Gastrocnemius medialis (tissue), 4 donors: ENCODE data around the gene TAP1. TPM values are rescaled to one million over a fixed set of nuclear protein-coding genes. Genes with fewer than 3 reads are reported as not detected.

Source experiments
- ATAC-seq, 2 donors: fragments of 150-250 bp; one replicate each; pipeline ENCODE4 v1.9.1; 2016
- DNase-seq, 2 donors: peaks; one replicate each; pipeline ENCODE4 v3.0.0-alpha.2; 2019
- H3K27ac ChIP-seq, 4 donors: fragments of 200-600 bp; sonication (generic); 1 replicate in 1 of 4; 2 replicates in 3 of 4; pipeline ENCODE4 v1.5.1; 2016 to 2018; ENCODE audit warnings: mild to moderate bottlenecking in 2 of 4, moderate library complexity in 1 of 4
- H3K27me3 ChIP-seq, 3 donors: fragments of 200-600 bp; sonication (generic) in 2 of 3; 1 replicate in 1 of 3; 2 replicates in 2 of 3; pipeline versions ENCODE4 v1.5.1 to v1.6.0; 2016 to 2019; ENCODE audit warnings: mild to moderate bottlenecking in 1 of 3, moderate library complexity in 1 of 3
- H3K36me3 ChIP-seq, 2 donors: fragments of 200-600 bp; sonication (generic) in 1 of 2; one replicate each; pipeline ENCODE4 v1.5.1; 2017 to 2018
- H3K4me1 ChIP-seq, 2 donors: fragments of 200-600 bp; sonication (generic) in 1 of 2; one replicate each; pipeline ENCODE4 v1.5.1; 2016 to 2017; ENCODE audit warnings: mild to moderate bottlenecking in 2 of 2
- H3K4me3 ChIP-seq, 4 donors: fragments of 200-600 bp; sonication (generic) in 3 of 4; 1 replicate in 1 of 4; 2 replicates in 3 of 4; pipeline ENCODE4 v1.5.1; 2016 to 2019; ENCODE audit warnings: mild to moderate bottlenecking in 2 of 4
- H3K9me3 ChIP-seq, 3 donors: fragments of 200-600 bp; sonication (generic) in 2 of 3; 1 replicate in 1 of 3; 2 replicates in 2 of 3; pipeline ENCODE4 v1.5.1; 2016 to 2019
- POLR2A ChIP-seq, 2 donors: fragments of 450-650 bp; IDR thresholded peaks; one replicate each; pipeline ENCODE4 v1.6.1; 2017; ENCODE audit warnings: antibody characterized with exemption in 2 of 2, mild to moderate bottlenecking in 2 of 2, moderate library complexity in 2 of 2
- in situ Hi-C, 4 donors: fragments of 200-750 bp; cut with MboI; loops; one replicate each; pipeline versions ENCODE4 v1.15.0 to v1.8.0; 2017; ENCODE audit warnings: low sequenced_read_pairs in 4 of 4
- intact Hi-C: fragments of 100-400 bp; cut with DNase I; formaldehyde crosslinking; loops from one replicate; pipeline ENCODE4 v1.15.1; 2023; ENCODE audit warnings: low total_unique reads
- total RNA-seq, 4 donors: library from RNA; depleted of rRNA; stranded (reverse); fragments of >200 nt; gene quantifications; one replicate each; pipeline versions ENCODE4 v1.1.0 to v1.2.3, GENCODE V29; 2016
- TF ChIP-seq, protein P1 (sequence below), 5 experiments: fragments of 450-650 bp in 3 of 5; fragments of 200-600 bp in 2 of 5; sonication (generic) in 2 of 5; IDR thresholded peaks in 4 of 5; conservative IDR thresholded peaks in 1 of 5; 1 replicate in 4 of 5; 2 replicates in 1 of 5; pipeline ENCODE4 v1.5.1; 2016 to 2019; ENCODE audit warnings: antibody characterized with exemption in 5 of 5, mild to moderate bottlenecking in 3 of 5, moderate library complexity in 3 of 5

TAP1 gene
- total RNA-seq, 4 donors from 2014 or later, result 13.2 to 26.7 (median 19.0) TPM

GRCh38 chr6:32835167-32835893 is 18.2 kb downstream of the TAP1 start:
- Histone ChIP-seq H3K36me3 (peaks cover 0 to 6% of the 10 kb centered on the region in 2 donors), H3K4me3 (no peak overlapping the region), H3K4me1 (peaks cover 7% of the 10 kb centered on the region in 2 donors), H3K27ac (no peak overlapping the region), H3K9me3 (no peaks in the 10 kb centered on the region), H3K27me3 (no peaks in the 10 kb centered on the region)
- TF ChIP-seq, protein P1, sequence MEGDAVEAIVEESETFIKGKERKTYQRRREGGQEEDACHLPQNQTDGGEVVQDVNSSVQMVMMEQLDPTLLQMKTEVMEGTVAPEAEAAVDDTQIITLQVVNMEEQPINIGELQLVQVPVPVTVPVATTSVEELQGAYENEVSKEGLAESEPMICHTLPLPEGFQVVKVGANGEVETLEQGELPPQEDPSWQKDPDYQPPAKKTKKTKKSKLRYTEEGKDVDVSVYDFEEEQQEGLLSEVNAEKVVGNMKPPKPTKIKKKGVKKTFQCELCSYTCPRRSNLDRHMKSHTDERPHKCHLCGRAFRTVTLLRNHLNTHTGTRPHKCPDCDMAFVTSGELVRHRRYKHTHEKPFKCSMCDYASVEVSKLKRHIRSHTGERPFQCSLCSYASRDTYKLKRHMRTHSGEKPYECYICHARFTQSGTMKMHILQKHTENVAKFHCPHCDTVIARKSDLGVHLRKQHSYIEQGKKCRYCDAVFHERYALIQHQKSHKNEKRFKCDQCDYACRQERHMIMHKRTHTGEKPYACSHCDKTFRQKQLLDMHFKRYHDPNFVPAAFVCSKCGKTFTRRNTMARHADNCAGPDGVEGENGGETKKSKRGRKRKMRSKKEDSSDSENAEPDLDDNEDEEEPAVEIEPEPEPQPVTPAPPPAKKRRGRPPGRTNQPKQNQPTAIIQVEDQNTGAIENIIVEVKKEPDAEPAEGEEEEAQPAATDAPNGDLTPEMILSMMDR (IDR thresholded peaks at IDR 0.05 in 4 of 5, conservative IDR thresholded peaks at IDR 0.05 in 1 of 5), result no peak
- TF ChIP-seq POLR2A (IDR thresholded peaks at IDR 0.05), result no peak
- no peak for ATAC-seq
- in situ Hi-C loops (no loop called here), intact Hi-C loops (no loop called here)
- no peak for DNase-seq

DNA sequence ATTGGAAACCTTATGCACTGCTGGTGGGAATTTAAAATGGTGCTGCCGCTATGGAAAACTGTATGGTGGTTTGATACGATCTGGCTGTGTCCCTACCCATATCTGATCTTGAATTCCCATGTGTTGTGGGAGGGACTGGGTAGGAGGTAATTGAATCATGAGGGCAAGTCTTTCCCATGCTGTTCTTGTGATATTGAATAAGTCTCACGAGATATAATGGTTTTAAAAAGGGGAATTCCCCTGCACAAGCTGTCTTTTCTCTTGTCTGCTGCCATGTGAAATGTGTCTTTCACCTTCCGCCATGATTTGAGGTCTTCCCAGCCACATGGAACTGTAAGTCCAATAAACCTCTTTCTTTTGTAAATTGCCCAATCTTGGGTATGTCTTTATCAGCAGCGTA is 19.8 kb downstream of the TAP1 start:
- TF ChIP-seq, protein P1 (IDR thresholded peaks at IDR 0.05 in 4 of 5, conservative IDR thresholded peaks at IDR 0.05 in 1 of 5), result no peak
- no peak for TF ChIP-seq POLR2A (IDR thresholded peaks at IDR 0.05)
- DNase-seq (no peak), ATAC-seq (no peak)
- in situ Hi-C loops, result loop anchor here in 1 of 4 donors (5.0 kb wide), 1 partner anchor 39 kb away; no protein-coding TSS in a partner anchor
- Histone ChIP-seq H3K36me3 (peaks cover 0 to 23% of the 10 kb centered on the region in 2 donors), H3K27ac (no peak overlapping the region), H3K4me1 (peaks cover 7% of the 10 kb centered on the region in 2 donors), H3K27me3 (no peaks in the 10 kb centered on the region), H3K9me3 (no peaks in the 10 kb centered on the region), H3K4me3 (no peak overlapping the region)
- intact Hi-C loops, result no loop called here

- Histone ChIP-seq H3K4me3 (no peak overlapping the region), H3K9me3 (no peaks in the 10 kb centered on the region), H3K36me3 (peaks cover 0 to 24% of the 10 kb centered on the region in 2 donors), H3K27ac (no peak overlapping the region), H3K27me3 (no peaks in the 10 kb centered on the region), H3K4me1 (peaks cover 3 to 4% of the 10 kb centered on the region in 2 donors)
- no peak for TF ChIP-seq POLR2A (IDR thresholded peaks at IDR 0.05)
- TF ChIP-seq, protein P1 (IDR thresholded peaks at IDR 0.05 in 4 of 5, conservative IDR thresholded peaks at IDR 0.05 in 1 of 5), result no peak
- DNase-seq (no peak), ATAC-seq (no peak)
- in situ Hi-C loops (loop anchor here in 1 of 4 donors (5.0 kb wide), 1 partner anchor 40 kb away; no protein-coding TSS in a partner anchor), intact Hi-C loops (no loop called here)
Observed at GRCh38 chr6:32832535-32832934, 21.0 kb downstream of the TAP1 start.

DNA sequence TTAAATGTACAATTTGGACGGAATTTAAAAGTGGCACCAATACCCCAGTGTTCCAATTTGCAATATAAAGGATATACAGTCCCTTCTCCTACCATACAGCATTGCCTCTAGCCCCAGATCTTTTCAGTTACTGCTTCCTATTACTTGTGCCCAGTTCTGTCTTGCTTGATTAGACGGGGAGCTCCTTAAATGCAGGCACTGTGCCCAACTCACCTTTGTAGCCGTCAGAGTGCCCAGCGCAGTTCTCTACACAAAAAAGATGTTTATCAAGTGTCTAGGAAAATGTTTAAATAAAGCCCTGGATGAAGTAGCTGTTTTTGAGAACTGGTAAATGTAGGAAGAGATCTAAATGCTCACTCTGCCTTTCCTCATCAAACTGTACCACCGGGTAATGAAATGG is 22.6 kb downstream of the TAP1 start:
- Histone ChIP-seq H3K4me1 (no peaks in the 10 kb centered on the region), H3K36me3 (peaks cover 0 to 24% of the 10 kb centered on the region in 2 donors), H3K9me3 (no peaks in the 10 kb centered on the region), H3K27ac (no peak overlapping the region), H3K27me3 (no peaks in the 10 kb centered on the region), H3K4me3 (no peak overlapping the region)
- in situ Hi-C loops, result loop anchor here in 1 of 4 donors (5.0 kb wide), 1 partner anchor 41 kb away; no protein-coding TSS in a partner anchor
- DNase-seq (no peak), ATAC-seq (no peak)
- intact Hi-C loops, result no loop called here
- TF ChIP-seq, protein P1 (IDR thresholded peaks at IDR 0.05 in 4 of 5, conservative IDR thresholded peaks at IDR 0.05 in 1 of 5), result no peak
- TF ChIP-seq POLR2A (IDR thresholded peaks at IDR 0.05), result no peak
